NCI-H1105 treated with DMSO at 0.1 percent for 48 hours (cell line): Measurements from ENCODE around the gene STARD13.

ENCODE experiments used
- DNase-seq: peaks from one replicate; lab custom pipeline; 2025; lab: John Stamatoyannopoulos, UW

The STARD13 gene

DNA sequence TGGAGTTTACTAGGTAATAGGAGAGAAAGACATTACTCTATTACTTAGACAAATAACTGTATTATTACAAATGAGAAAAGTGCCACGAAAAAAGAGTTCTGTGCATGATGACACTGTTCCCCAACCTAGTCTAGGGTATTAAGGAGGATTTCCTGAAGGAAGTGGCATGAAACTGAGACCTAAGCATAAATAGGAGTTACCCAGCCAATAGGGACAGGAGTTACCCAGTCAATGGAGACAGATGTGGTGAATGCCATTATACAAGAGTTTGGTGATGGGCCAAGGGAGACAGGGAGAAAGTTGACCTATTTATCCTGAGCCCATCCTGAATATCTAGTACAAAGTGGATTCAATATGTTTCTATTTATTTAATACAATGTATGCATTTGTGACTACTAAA is 203.9 kb downstream of the STARD13 start:
- no peak for DNase-seq

DNA sequence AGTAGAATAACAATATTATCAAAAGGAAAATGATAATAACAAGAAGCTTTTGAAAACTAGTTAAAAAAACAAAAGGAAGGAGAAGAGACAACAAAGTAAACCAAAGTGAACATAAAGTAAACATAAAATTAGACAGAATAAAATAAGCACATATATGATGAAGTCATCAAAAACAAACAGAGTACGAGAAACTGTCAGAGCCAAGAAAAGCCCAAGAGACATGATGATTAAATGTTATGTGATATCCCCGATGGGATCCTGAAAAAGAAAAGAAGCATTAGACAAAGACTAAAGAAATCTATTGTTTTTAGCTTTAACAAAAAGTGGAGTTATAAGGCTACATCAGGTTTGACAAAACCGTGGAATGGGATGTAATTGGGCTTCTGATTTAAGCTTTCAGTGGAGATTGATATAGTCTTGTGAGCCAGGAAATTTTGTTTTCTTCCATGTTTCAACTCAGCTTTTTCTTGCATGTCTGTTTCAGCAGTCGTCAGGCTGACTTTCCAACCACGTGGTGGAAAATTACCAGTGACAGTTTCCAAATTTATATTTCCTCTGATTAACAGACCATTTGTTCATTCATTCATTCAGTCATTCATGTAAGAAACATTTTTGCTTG is 204.5 kb downstream of the STARD13 start:
- no peak for DNase-seq

DNA sequence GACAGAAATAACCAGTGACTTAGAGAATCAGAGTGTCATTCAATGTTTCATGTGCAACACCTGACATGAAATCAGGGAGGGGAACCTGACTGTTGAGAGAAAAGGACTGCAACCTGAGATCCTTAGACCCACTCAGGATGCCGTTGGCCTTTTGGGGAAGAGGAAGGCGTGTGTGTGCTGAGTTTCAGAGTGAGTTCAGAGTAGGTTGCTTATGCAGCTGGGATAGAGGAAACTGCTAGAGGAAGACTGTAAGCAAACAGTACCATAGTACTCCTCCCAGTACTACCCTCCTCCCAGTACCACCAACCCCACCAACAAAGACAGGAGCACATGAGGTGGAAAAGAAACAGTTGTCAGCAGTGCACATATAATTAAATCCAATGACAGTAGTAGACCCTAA is 205.6 kb downstream of the STARD13 start:
- no peak for DNase-seq

DNA sequence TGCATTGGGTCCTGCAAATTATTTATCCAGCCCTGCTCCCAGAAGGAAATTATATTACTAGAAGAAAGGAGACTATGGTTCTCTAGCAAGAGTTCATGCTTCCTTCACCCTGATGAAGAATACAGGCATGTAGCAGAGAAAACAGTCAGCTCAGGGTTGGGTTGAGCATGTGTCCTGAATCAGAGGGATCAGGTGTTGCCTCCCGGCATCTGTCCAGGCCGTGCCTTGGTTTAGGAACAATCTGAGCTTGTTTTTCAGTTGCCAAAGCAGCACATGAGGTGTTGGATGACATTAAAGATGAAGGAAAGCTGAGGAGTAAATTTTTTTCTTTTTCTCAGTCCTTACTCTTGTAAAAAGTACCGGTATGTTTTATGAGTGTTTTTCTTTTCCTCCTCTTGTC is 207.3 kb downstream of the STARD13 start:
- no peak for DNase-seq

DNA sequence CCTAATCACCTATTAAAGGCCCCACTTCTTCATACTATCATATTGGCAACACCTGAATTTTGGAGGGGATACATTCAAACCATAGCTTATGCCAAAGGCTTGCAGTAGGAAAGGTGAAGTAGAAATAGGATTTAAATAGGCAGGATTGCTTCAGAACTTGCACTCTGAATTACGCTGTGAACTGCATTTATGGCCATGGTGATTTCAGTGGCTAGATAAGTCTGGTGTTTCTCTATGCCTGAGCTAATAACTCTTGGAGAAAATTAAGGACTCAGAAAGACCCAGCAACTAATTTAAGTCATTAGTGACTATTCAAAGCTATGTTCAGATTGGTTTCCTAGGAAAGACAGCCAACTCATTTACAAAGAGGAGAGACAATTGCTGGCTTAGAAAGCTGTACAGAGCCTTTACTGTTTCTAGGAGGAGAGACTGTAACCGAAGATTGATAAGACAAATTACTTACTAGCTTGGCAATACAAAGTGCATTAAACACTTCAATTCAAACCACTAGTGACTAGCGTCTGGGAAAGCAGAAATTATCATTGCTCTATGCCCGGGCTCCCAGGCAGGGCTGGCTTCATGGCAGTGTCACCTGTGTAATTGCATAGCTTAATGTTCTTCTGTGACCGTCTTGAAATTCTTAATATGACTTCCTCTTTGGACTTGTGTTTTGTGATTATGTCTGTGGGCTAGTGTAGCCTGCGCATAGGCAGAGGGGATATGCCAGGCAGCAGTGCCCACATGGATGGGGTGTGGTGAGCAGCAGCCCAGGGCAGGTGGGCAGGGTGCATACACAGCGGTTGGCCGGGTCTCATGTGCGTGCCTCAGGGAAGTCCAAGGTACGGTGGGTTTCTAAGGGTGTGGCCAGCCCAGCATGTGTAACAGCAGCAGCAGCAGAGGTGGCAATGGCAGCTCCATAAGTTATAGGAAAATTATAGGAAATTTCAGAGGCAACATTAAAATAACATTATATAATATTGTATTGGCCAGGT is 209.3 kb downstream of the STARD13 start:
- peak; percentile 17 for DNase-seq

DNA sequence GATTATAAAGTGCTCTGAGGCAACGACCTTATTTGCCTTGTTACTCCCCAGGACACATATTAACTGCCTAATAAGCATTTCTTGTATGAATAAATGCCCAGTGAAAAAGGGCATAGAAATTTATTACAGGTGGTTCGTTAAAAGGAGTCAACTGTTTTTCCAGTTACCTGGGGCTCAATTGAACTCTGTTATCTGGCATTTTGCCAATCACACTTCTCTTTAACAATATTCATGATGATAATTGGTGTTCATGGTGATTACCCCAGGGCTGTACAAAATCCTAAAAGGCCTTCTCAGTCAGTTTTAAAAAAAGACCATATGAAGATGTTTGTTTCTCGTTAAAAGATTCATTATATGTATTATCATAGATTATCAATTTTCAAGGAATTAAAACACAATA is 212.2 kb downstream of the STARD13 start:
- DNase-seq: peak; percentile 75

DNA sequence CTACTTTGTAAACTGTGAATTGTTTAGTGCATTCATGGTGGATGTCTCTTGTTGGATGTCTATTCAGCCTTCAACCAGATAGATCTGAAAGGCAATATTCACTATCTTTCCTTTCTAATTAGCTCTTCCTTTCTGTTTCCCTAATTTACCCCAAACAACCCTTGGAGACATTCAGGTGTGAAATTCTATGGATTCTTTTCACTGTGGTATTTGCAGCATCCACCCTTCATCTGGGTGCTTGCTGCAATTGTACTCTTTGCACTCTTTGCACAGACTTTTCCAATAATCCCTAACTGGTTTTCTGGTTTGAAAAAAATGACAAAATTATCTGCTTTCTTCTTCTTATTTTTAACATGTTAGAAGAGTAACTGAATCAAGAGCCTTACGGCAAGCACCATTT is 212.8 kb downstream of the STARD13 start:
- DNase-seq: no peak

DNA sequence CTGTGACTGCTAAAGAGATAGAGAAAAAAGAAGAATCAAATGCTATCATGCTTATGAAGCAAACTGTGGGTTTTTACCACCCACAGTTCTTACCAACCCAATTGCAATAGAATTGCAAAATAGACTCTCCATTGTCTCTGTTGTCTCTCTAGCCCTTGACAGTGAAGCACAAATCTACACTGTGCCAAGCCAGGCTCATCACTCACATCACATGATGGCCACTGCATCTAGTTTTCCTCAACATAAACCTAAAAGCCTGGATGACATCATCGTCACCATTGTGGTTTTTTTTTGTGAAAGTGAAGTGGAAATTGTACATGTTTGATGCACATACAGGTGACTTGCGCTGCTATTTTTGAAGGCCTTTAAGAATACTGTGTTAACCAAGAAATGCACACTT is 213.3 kb downstream of the STARD13 start:
- no peak for DNase-seq

DNA sequence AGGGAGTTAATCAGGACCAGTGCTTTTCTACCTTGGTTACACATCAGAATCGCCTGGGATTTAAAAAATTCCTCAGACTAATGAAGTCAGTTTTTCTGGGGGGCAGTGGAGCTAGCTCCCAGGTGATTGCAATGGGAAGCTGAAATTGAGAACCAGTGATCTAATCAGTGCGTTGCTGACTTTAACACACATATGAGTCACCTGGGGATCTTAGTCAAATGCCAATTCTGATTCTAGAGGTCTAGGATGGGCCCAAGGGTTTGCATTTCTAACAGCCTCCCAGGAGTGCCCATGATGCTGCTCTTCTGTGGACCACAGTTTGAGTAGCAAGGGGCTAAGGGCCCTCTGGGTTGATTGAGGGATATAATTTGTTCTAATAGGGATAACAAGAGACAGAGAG is 214.8 kb downstream of the STARD13 start:
- no peak for DNase-seq

DNA sequence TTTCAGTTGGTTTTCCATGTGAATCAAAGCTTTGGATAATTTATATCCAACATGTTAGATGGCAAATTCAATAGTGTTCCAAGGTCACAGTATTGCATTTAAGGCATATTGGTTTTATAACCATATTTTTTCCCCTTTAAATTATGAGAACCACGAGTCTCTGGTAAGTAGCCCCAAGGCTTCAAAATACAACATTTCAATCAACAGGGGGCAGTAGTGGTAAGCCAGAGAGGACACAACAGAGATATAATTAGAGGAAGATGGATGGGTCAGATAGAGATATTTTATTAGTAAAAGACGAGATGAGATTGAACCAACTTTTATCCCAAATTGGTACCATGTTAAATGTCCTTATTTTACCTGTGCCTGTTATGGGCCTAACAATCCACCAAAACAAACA is 216.2 kb downstream of the STARD13 start:
- DNase-seq: no peak

DNA sequence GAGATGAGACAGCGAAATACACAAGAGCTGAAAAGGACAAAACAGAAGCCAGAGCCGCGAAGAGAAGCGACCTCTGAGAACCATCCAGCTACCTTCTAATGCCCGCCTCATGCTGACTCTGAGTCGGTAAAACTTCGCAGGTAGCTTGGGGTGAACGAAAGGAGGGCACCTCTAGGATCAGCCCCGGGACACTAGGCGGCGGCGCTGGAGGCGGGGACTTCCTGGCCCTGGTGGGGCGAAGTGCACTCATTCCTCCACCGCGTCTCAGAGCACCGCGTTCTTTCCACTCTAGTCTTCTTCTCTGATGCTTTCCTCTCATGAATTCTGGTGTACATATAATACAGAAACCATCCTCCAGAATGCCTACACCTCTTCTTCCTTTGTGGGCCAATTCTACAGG is 219.2 kb downstream of the STARD13 start:
- DNase-seq: no peak

DNA sequence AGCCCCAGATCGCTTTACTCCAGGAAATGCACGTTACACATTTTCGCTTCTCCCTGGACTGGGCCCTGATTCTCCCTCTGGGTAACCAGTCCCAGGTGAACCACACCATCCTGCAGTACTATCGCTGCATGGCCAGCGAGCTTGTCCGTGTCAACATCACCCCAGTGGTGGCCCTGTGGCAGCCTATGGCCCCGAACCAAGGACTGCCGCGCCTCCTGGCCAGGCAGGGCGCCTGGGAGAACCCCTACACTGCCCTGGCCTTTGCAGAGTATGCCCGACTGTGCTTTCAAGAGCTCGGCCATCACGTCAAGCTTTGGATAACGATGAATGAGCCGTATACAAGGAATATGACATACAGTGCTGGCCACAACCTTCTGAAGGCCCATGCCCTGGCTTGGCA is 224.7 kb downstream of the STARD13 start:
- no peak for DNase-seq

DNA sequence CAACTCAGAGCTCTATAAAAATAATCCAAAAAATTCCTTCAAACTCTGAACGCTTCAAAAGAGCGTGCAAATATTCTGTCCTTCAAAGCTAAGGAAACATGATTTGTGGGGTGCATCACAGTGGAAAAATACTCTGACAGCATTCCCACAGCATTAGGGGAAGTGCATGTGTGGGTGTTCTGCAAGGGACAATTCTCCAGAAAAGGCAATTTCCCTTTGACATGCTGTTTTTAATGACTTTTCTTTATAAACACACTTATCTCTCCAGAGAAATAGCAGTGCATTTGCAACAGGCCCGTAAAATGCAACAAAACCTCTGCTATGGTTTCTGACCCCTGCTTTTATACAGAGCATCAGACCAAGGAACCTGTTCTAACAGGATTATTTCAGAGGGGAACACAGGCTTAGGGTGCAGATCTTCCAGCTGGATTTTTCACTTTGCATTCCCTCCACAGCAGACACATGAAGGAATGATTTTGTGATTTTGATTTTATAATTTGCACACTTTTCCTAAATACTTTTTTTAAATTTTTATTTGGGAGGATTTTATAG is 226.7 kb downstream of the STARD13 start:
- no peak for DNase-seq

DNA sequence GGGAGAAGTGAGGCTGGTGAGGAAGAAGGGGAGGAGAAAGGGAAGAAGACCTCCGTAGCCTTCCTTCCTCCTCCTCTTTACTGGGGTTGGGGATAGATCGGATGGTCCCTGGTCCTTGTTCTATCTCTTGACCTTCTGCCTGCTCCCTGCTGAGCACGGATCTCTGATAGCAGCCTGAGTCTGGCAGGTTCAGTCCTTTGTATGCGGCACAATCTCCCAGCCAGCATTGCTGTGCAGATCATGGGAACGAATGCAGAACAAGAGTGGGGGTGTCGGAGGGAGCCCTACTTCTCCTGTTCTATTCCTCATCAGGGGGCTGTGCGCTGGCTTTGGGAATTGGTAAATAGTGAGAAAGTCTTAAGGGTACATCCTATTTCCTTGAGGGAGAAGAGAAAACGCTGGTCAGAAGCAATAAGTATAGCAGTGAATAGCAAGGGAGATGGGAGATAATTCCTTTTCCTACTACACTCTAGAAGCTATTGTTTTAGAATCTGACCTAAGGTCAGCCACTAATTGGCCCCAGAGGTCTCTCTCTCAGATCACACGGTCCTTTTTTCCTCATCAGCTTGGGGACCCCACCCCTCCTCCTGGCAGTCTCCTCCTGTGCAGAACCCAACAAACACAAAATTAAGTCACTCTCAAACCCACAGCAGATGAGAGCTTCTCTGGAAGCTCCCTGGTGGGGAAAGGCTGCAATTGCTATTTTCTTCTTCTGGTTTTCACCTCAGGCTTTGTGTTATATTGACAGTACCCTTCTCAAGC is 228.4 kb downstream of the STARD13 start:
- DNase-seq: no peak

DNA sequence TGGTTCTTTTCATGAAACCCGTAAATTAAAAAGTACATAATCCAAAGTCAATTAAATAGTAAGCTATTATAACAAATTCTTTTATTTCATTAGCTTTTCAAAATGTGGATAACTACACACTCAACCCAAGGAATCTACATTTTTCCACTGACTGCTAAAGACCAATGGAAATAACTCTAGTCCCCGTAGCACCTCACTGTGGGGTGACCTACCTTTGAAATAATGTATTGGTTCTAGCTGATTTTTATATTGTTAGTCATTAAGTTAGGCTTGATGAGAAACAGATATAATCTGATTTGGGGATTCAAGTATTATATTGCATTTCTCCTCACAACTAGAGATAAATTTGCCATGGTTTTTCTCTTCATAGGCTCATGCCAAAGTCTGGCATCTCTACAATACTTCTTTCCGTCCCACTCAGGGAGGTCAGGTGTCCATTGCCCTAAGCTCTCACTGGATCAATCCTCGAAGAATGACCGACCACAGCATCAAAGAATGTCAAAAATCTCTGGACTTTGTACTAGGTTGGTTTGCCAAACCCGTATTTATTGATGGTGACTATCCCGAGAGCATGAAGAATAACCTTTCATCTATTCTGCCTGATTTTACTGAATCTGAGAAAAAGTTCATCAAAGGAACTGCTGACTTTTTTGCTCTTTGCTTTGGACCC is 232.0 kb downstream of the STARD13 start:
- DNase-seq: no peak
